ENCODE data around the gene ARHGAP25. TPM values are rescaled to one million over a fixed set of nuclear protein-coding genes. Genes with fewer than 3 reads are reported as not detected.

ARHGAP25 gene
- polyA plus RNA-seq, 4 donors = 5.9 to 8.1 (median 7.8) TPM

DNA sequence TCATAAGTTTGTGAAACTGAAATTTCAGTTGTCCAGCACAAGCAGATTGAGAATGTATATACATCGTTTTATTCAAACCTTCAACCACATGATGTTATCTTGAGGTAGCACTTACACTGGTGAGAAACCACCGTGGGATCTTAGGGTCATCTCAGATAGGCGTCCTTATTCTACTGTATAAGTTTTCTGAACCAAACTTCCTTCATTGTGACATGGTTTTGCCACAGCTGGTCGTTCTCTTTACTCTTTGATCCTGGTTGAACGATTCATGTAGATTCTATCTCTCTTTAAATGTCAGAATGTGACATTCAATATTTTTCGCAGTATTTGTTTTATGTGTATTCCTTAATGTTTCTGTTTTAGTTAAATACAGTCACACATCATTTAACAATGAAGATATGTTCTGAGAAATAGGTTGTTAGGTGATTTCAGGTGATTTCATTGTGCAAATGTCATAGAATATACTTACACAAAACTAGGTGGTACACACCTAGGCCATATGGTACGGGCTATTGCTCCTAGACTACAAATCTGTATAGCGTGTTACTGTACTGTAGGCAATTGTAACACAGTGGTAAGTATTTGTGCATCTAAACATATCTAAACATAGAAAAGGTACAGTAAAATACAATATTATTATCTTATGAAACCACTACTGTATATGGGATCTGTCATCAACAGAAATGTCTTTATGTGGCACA lies 17.9 kb upstream of the ARHGAP25 start:
- DNase-seq (ENCODE audit: low read depth in 4 of 4, low spot score in 3 of 4) = no peak

DNA sequence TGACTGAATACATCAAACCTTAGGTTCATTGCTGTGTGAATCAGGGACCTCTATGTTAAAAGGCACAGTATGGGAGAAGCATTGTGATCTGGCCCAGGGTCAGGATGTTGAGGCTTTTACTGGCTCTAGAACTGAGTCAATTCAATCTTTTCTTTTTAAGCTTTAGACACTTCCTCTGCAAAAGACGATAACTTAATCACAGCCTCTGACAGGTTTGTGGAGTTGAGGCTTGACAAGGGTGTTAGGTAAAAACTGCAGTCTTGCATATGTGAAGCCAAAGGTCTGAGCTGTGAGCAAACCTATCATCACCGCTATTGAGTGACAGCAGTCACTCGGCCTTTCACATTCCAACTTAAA lies 17.3 kb upstream of the ARHGAP25 start:
- no peak for DNase-seq (ENCODE audit: low read depth in 4 of 4, low spot score in 3 of 4)

DNA sequence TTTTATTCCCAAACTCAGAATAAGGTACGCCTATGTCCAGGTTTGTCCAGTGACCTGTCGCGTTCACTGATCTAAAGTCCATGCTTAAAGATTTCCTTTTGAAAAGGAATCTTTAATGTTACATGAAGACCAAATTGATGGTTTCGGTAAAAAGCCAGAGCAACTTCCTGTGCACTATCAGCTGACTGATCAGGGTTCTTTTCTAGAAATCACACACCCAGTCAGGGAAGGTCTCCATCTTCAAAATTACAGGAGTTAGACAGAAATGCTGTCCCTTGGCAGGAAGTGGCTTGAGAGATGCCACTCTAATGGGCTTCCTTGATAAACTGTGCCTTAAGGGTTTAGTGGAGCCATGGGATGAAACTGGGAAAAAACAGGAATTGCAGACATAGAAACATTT lies 14.7 kb upstream of the ARHGAP25 start:
- DNase-seq (ENCODE audit: low read depth in 4 of 4, low spot score in 3 of 4) = no peak

DNA sequence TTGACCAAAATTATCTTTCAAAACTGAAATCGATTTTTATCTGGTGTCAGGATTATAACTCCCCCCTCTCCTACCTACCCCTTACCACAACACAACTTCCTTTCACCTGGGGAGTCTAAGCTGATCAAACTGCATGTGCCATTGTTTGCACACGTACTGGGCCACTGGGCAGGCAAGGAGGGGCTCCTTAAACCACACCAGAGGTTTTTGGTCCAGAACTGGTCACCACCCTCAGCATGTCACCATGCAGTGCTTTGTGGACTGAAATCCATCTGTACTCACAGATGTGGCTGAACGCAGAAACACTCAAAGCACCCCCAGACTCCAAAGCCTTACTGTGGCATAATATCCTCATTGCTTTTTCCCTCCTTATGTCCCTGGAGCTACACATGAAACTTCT lies 13.9 kb upstream of the ARHGAP25 start:
- no peak for DNase-seq (ENCODE audit: low read depth in 4 of 4, low spot score in 3 of 4)

DNA sequence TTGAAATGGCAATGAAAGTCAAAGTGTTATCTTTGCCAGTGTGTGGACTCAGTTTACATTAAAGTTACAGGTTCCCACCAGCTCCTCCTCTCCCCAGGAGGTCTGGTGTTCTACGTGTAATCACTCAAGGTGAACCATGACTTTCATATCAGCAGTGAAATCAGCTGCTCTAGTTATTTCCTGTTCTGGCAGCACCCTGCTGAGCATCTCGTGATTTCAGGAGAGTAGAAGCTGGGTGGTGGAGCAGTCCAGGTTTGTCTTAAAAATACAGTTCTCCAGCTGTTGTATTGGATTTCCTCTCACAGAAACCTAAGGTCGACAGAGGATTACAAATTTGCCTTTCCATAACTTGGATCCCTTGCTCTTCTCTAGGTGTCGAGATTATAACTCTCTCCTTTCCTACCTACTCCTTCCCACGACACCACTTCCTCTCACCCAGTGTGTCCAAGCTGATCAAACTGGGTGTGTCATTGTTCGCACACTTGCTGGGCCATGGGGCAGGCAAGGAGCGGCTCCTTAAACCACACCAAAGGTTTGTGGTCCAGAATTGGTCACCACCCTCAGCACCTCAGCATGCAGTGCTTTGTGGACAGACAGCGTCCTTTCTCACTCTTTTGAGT lies 13.0 kb upstream of the ARHGAP25 start:
- no peak for DNase-seq (ENCODE audit: low read depth in 4 of 4, low spot score in 3 of 4)

DNA sequence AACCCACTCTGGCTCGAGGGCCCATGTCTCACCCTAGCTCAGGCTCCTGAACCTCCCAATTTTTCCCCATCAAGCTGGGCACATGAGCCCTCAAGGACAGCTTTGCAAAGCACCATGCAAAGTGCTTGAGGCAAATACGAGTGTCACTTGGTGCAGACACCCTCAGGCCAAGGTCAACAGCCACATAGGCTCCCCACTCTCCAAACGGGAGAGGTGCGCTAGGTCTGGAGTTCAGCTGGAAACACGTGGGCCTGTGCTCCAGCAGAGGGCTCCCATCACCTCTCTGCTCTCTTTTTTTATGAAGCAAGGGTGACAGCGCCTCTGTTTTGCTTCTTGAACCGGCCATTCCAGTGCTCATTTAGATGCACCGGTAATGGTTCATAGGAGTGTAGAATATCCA lies 11.9 kb upstream of the ARHGAP25 start:
- DNase-seq (ENCODE audit: low read depth in 4 of 4, low spot score in 3 of 4) = no peak

DNA sequence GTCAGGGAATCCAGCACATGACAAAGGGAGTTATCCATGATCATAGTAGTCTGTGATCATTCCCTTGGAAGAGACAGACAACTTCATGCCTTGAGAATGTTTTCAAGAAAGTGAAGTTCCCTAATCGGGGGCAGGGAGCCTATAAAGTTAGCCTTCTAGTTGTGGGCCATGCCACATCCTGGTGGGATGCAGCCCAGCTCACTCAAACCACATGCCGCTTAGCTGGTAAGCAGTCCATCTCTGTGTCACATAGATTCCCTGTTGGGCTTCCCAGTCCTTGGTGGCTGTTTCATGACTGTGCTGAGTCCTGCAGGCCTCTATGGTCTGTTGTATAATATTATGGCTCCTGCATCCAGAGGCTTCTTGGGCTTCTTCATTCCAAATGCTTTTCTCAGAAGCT lies 11.4 kb upstream of the ARHGAP25 start:
- no peak for DNase-seq (ENCODE audit: low read depth in 4 of 4, low spot score in 3 of 4)

DNA sequence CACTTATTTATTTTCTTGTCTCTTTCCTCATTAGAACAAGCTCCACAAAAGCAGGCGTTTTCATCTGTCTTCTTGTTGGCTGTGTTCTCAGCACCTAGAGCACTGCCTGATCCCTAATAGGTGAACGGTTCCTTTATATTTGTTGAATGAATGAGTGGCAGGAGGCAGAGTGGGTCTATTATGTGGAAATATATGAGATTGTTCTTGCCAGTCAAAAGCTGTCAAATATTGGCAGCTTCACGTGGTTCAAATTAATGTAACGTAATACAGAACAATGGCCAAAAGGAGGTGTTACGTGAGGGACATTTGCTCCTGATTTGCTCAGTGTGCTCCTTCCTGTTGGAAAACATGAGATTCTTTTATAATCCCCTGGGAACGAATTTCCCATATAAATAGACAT lies 8.5 kb upstream of the ARHGAP25 start:
- no peak for DNase-seq (ENCODE audit: low read depth in 4 of 4, low spot score in 3 of 4)

DNA sequence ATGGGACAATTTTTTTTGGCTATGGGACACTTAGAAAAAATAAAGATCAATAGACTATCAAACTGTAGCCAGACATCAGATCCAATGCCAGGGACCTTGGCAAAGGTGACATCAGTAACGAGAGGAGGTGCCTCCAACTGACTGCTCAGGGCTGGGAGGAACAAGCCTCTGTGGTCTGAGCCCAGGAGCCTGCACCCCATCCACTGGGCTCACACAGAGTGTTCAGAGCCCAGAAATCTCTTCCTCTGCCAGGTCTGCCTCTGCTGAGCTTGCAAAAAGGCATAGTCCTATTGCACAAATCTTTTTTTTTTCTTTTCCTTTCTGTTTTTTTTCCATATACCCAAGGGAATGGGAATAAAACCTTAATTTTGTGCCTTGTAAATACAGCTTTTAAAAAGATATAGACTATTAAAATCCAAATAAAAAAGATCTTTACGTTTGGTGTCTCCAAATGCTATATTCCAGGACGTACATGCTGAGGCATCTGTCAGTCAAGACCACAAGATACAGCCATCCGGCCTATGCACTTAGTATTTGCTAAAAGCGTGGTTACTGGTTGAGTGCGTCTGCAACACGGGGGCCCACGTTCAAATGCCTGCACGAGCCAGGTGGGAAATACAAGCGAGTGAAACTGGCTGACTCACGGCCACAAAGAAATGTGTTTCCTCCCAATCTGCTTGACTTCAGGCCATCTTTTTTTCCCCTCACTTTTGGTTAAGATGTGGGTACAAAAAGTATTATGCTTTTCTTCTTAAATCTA lies 7.8 kb upstream of the ARHGAP25 start:
- no peak for DNase-seq (ENCODE audit: low read depth in 4 of 4, low spot score in 3 of 4)

DNA sequence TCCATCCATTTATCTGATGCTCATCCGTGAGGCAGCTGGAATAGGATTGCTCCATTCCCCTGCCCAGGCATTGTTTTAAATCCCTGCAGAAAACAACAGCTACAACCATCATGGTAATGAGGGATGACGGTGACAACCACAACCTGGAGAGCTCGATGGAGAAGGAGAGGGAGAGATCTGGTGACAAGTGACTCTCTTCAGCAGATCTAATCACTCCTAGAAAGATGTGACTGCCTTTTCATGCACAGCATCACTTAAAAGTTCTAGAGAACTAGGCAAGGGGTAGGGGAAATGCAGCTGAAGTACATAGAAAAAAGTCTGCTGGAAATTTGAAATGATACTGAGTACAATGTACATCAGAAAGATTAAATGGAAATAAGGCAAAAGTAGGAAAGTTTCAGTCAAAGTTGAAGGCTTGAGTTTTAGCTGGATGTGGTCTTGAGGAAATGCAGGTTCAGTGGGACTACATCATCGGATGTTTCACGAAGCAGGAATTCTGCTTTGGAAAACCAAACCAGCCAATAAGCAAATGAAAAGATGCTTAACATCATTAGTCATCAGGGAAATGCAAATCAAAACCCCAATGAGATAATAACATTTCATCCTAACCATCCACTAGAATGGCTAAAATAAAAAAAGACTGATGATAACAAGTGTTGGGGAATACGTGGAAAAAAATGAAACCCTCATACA lies 6.8 kb upstream of the ARHGAP25 start:
- no peak for DNase-seq (ENCODE audit: low read depth in 4 of 4, low spot score in 3 of 4)

DNA sequence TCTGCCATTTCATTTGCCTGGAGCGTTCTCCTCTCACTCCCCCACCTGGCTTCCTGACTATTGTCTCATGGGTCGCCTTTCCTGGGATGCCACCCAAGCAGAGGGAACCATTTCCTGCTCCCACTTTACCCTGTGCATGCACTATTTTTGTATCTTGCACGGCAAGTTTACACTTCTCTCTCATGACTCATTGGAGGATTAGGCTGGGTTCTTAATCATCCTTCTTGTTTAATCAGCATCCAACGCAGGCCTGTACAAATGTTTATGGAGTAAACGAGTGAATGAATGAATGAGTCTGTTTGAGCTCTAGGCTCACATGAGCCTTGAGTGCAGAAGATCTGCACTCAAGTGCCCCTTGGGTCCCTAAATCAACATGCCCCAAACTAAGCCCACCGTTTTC lies 3.8 kb upstream of the ARHGAP25 start:
- DNase-seq (ENCODE audit: low read depth in 4 of 4, low spot score in 3 of 4) = no peak

DNA sequence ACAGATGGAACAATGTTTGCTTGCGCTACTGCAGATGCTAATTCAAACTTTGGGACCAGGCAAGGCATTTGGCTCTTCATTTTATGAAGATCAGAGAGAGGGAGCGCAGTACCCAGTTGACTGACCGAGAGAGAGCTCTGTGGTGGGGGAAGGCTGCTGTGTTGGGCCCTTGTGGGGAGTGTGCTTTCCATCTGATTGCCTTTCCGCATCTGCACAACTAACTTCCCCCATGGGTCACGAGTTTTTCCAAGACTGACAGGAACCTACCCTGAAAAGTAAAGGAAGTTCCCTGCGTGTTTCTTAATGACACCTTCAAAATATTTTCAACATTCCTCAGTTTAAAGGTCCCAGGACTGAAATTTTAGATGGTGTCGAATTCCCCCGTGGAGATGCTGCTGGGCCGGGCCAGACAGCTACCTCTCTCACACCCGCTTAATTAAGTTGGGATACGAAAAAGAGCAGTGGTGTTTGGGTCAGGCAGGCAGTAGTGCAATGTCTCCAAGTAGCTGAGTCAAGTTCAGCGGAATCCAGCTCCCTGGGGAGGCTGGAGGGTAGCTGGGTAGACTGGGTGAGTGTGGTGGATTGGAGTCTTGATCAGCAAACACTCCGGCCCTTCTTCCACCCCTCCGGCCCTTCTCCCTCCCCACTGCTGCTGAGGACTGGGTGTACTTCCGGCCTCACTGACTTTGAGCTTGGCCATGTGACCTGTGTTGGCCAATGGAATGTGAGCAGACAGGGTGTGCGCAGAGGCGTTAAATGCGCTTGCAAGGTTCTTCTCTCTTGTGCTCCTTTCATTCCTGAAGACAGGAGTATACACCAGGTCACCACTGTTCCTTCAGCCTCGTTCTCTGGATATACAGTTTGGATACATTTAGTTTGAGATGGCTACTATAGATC lies 2.3 kb upstream of the ARHGAP25 start:
- DNase-seq (ENCODE audit: low read depth in 4 of 4, low spot score in 3 of 4) = no peak

DNA sequence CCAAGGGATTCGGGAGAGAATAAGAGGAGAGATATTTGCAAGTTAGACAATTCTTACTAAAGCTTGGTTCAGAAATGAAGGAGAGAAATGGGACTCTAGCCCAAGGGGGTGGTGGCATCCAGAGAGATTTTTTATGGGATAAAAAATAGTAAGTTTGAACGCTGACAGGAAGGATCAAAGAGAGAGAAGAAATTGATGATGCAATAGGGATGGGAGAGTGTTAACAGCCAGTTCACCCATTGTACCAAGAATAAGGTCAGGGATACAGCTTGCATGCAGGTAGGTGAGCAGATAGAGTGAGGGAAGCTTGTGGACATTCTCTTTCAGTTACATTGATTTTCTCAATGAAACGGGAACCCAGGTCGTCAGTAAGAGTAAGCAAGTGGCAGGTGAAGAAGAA lies 1.2 kb upstream of the ARHGAP25 start:
- no peak for DNase-seq (ENCODE audit: low read depth in 4 of 4, low spot score in 3 of 4)

DNA sequence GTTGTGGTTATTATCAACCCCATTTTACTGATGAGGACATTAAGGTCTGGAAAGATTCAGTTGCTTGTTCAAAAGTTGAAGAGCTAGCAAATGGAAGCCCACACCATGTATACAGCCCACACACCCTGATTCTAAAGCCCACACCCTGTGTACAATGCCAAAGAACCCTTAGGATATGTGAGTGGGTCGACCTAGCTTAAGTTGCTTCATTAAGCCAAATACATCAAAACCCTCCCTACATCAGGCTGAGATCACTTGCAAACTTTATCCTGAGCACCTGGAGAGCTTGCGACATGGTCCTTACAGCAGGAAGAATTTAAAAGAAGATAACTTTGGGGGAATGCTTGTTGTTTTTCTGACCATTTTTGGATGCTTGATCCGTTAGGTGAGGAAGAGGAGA lies 435 bp upstream of the ARHGAP25 start:
- DNase-seq (ENCODE audit: low read depth in 4 of 4, low spot score in 3 of 4) = no peak

DNA sequence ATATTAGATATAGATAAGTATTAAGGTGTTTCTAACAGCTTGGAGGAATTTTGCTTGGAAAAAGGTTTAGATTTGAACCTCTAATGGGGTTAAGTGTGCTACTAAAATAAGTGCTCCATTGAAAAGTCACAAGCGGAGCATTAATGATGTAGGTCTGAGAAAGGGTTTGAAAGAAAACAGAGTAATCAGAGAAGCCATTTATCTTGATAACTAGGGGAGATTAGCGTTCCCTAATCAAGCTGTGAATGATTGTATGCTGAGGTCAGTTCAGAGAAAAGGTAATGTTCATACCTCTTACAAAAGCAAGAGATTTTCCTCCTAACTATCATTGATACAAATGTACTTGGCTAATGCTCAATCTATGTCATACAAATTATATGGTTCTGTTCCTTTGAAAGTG lies 1.5 kb downstream of the ARHGAP25 start:
- no peak for DNase-seq (ENCODE audit: low read depth in 4 of 4, low spot score in 3 of 4)

DNA sequence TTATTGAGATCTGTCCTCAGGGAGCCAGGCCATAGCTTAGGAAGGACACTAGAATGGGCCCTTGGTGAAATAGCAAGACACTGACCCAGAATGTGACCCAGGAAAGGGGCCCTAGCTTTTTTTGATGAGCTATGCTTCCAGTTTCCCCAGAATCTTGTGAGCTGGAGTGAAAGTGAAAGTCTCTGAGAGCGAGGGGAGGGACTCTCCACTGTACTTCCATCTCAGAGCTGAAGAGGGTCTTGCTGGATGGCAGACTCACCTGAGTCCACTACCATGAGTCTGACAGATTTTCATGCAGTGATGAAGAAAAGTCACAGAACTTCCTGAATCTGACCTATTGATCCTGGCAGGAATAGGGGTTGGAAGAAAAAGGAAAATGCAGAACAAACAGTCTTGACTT lies 3.1 kb downstream of the ARHGAP25 start:
- DNase-seq (ENCODE audit: low read depth in 4 of 4, low spot score in 3 of 4) = no peak

DNA sequence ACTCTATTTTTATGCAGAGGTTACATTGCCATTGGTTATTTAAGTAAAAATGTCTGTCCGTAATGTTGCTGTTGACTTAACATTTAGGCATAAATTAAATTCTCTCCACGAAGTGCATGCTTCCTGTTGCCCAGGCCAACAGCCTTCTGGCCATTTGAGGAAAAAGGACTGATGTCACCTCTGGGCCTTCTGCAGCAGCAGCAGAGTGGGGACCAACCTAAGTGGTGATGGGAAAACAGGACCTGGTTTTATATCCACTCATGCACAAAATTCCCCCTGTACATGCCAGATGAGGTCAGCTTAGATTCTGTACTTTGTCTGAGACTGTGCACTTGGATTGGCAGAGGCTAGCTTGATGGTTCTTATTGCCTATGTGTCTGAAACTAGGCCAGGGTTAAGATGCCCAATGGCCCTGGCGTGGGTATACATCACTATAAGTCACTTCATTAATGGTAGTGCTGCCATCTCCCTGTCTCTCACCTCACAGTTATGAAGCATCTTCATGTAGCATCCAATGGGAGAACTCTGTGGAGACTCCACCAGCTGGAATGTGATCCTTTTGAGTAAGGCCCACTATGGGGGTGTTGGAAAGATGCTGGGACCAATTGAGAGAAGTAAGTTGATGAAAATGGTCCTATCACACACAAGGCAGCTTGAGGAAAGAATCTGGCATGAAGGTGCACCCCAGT lies 4.4 kb downstream of the ARHGAP25 start:
- no peak for DNase-seq (ENCODE audit: low read depth in 4 of 4, low spot score in 3 of 4)

DNA sequence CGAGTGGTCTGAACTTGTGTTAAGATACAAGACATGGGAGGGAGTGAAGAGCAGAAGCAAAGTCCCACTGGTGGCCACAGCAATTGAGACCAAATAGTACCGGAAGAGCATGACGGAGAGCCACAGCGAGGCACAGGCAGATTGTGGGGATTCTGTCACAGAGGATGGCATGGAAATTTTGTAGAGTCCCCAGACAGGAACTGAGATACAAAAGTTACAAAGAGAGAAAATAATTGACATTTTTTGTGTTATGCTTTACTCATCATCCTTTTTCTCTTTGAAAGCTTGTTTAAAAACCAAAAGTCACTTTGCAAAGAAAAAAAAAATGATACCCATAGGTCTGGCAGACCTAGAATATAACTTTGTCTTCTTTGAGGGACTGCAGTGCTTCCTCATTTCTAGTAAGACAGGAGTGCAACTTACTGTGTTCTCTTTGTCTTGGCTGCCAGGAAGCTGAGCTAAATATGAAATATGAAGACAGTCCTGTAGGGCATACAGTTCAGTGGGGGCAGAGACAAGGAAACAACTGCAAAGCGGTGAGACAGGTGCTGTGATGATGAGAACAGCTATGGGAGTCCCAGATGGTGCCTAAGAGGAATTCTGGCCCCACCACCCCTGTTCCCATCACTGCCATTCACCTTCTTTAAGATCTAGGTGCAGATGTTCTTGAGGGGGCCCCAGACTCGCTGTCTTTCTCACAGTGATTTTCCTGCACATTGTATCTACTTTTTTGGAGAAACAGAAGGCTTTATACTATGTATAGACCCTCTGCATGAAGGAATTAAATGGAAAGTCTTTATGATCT lies 5.2 kb downstream of the ARHGAP25 start:
- DNase-seq (ENCODE audit: low read depth in 4 of 4, low spot score in 3 of 4) = no peak

DNA sequence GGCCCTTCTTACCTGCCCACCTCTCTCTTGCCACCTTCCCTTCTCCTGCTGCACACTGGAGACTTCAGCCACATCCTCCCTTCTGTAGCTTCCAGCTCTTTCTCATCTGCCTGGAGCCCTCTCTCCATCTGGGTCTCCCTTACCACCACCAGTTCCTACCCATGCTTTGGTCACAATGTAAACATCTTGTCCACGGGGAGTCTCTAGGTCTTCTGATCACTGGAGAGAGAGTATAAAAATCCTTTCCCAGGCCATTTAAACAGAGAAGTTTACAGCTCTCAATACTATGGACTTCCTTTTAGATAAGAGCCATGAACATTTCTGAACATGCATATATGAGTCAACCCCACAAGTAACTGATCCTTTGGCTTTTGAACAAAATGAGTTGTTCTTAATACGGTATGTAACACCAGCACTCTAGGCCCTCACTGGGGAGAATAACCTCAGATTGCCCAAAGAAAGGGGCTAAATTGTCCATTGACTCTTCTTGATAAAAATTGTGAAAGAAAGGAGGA lies 5.8 kb downstream of the ARHGAP25 start:
- DNase-seq (ENCODE audit: low read depth in 4 of 4, low spot score in 3 of 4) = no peak

Measured in left renal pelvis (tissue), 4 donors.